Activated CD4-positive, alpha-beta T cell treated with anti-CD3 and anti-CD28 coated beads, Interleukin-2, Interleukin-6, amounts not matched to agents 100 ng/mL and 50 ng/mL, durations not matched to agents 16 hours and 8 hours (primary cell): ENCODE data around the gene RERE.

Source experiments
- DNase-seq: peaks from one replicate; pipeline ENCODE4 v3.0.0-alpha.2; 2020

The RERE gene

DNA sequence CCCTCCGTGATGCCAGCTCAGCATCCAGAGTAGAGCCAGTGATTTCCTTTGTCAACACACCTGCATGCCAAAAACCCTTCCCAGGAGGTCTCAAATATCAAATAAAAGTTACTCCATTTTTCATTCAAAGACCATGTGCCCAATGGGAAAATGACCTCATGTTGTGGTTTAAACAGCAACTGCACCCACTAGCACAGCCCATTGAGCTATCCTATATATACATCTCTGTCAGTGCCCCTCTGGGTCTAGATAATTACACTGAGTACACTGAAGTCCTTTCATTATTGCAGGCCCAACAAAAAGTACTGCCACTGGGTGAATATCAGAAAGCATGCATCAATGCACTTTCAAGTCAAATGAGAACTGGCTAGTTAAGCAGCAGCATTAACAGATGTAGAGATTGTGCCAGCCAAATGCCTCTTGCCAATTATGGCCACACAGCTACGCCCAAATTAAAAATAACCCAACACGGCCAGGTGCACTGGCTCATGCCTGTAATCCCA, 381.8 kb downstream of the RERE start:
- DNase-seq, result no peak

DNA sequence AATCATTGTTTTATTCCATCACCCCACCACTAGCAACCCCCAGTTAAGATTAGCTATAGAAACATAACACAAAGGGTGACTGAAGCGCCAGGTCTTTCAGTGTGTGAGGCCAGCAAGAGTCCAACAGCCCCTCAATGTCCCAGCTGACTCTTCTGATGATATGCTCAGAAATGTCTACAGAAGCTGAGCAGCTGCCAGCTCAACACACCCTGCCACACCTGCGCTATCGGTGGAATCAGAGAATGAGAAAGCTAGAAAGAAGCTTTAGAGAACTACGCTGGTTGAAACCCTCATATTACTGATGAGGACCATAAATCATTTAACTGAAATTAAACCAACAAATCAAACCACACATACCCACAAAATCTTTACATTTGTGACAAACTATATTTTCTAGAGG, 383.3 kb downstream of the RERE start:
- DNase-seq, result no peak

DNA sequence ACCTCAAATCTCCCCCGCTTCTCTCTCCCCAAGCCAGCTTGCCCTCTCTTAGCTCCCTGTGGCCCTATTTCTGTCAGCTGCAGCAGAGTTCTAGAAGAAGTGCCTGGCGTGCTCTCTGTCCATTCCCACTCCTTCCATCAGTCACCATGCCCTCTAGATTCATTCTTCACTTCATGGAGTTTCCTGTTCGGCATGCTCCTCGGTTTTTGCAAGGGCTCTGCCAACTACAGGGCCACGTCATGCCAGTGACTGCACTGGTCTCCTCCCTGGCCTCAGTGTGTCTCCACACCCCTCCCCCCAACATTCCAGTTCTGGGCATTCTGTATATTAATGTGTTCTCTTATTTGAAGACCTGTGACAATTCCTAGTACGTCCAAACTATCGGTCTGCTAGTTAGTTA, 385.7 kb downstream of the RERE start:
- DNase-seq, result no peak

DNA sequence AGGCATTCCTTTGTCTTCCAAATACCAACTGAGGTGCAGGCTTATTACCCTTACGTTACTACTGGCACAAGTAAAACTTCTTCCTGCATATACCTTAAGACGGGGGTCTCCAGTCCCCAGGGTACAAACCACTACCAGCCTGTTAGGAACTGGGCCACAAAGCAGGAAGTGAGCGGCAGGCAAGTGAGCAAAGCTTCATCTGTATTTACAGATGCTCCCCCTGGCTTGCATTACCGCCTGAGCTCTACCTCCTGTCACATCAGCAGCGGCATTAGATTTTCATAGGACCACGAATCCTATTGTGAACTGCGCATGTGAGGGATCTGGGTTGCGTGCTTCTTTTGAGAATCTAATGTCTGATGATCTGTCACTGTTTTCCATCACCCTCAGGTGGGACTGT, 386.4 kb downstream of the RERE start:
- no peak for DNase-seq

DNA sequence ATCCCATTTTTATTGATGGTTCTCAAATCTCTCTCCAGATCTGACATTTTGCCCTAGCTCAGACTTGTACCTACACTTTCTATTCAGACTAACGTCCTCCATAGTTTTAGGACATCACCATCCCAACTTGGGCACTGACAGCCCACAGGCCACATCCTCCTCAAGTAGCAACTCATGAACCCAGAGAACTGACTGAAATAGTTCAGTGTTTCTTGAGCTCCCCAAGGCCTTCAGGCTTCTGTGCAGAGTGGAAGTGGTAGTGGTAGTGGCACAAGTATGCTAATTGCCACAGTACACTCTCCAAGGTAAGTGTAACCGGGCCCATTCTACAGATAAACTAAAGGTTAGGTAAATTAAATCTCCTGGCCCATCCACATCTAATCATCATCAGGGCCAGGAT, 387.0 kb downstream of the RERE start:
- peak; percentile 45 for DNase-seq

DNA sequence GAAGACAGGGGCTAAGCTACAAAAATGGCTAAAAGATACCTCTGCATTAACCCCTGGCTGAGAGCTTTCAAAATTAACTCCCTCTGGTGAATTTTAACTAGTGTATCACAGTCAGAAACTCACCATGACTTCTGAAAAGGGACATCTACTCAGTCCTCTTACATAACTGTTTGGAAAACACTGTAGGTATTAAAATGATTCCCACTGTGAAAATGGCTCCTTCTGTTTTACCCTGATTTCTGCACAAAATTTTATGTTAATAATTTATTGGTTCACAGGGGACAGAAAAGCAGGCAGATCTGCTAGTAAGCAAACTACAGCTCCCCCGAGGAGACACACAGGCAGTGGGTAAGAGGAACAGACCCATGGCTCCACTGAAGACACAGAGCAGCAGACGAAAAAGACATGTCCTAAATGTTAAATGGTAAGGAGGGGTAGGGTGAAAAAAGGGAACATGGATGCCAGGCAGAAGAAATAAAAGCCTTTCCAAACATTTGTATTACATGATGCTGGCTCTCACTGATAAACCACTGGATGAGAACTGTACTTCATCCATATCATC, 387.8 kb downstream of the RERE start:
- no peak for DNase-seq

DNA sequence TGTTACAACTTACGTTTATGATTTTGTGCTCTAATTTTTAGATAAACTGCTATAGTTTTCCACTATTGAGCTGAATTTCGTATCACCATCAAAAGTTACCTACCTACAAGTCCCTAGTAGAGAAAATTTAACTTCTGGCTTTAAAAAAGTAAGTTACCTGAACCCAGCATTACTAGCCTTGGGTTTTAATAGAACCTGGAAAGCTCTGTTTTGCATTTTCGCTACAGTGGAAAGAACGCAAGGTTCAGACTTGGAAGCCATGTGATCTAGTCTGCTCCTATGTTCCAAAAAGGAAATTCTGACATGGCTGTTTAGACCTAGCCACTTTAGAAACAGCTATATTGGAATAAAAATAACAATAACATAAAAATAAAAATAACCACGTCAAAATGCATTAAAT, 389.0 kb downstream of the RERE start:
- DNase-seq, result no peak

DNA sequence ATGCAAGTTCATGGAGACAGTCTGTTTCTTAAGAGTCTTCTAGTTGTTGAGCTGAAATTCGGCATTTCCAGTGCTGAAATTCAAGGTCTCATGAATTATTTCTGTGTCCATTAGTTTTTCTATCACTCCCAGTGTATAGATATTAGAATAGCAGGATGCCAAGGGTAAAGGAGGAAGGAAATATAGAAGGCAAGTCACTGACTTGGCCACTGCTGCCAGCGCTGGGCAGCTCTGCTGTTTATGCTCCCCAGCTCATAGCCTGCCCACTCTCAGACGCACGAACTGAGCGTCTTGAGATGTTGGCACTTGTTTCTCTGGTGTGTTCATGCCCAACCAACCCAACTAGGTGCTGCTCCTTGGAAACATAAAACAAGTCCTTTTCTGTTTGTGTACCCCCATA, 389.5 kb downstream of the RERE start:
- no peak for DNase-seq

DNA sequence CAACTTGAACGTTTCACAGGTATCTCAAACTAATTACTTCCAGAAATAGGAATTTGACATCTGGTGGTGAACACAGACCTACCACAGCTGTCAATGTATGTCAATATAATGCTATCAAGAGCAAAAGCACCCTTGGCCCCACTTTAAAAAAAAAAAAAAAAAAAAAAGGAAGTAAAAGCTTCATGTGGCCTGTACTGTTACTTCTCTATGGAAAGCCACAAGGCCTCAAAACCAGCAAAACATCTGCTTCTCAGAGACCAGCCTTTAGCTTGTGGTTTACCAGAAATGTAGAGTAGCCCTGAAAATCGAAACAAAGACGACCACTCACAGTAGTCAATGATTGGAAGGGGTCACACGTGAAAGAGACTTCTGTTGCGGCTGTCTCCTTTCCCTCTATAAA, 389.9 kb downstream of the RERE start:
- peak; percentile 63 for DNase-seq

DNA sequence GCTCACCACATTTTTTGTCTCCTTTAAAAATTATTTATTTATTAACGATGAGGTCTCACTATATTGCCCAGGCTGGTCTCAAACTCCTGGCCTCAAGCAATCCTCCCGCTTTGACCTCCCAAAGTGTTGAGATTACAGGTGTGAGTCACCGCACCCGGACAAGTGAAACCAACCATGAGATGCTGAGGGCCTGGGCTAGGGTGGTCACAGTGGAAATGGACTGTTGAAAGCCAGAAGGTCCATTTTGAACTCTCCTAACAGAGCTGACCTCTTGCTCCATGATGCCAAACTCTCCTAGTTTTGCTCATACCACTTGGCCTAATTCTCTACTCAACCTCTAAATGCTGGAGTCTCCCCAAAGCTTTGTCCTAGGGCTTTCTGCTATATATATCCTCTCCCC, 390.4 kb downstream of the RERE start:
- DNase-seq, result no peak

DNA sequence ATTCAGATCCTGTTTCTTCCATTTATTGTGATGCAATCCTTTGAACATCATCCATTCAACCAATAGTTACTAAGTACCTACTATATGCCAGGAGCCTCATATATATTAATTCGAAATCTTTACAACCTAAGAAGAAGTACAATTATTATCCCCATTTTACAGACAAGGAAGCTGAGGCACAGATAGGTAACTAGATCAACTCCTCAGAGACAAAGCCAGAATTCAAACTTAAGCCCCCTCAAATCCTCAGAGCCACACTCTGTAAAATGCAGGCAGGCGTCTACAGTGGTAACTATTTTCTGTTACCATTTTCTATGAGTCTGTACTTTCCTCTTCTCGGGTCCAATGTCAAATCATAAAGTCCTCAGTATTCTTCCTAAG, 391.7 kb downstream of the RERE start:
- no peak for DNase-seq

DNA sequence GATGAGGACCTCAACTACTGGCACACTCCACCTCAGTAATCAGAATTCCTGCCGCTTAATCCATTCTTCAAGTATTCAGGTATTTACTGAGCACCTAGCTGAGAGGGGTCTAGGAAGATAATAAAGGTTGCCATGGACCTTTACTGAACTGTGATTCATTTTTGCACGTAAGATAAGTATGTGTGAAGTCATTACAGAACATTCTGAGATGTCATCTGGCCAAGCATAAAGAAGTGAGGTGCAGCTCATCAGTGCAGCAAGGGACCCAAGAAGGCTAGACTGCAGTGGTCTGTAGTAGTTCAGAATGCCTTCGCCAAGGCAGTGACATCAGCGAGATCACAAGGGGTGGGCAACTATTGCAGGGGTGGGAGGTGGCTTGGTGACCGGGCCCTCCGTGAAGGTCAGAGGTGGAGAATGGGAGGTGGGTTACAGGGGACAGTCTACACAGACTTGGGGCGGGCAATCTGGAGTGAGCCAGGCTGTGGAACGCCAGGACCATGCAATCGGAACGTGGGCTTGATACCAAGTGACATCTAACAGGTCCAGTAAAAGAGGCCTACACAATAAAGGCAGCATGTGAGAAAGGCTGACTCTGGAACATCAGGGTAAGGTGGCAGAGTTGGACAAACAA, 392.2 kb downstream of the RERE start:
- DNase-seq, result no peak

DNA sequence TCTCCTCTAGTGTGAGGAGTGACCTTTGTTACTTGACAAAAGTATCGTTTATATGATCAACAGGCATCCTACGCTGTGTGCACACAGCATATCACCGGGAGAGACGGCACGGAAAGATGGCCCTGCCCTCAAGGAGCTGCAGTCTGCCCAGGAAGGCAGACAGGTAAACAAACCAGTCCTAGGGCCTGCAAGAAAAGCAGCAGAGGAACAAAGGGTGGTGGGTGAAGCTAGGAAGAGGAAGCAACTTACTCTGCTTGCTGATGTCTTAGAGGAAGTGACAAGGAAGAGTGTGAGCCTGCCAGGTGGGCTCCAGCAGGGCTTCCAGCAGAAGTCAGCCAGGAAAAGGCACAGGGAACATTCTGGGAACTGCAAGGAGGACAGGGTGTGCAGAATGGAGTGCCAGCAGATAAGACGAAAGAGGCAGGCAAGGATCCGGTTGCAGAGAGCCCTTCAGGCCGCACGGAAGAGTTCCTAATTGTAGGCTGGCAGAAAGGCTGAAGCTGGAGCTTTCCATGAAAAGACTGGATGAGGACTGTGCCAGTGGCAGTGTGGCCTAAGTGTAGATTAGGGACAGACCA, 392.8 kb downstream of the RERE start:
- DNase-seq, result peak; percentile 64

DNA sequence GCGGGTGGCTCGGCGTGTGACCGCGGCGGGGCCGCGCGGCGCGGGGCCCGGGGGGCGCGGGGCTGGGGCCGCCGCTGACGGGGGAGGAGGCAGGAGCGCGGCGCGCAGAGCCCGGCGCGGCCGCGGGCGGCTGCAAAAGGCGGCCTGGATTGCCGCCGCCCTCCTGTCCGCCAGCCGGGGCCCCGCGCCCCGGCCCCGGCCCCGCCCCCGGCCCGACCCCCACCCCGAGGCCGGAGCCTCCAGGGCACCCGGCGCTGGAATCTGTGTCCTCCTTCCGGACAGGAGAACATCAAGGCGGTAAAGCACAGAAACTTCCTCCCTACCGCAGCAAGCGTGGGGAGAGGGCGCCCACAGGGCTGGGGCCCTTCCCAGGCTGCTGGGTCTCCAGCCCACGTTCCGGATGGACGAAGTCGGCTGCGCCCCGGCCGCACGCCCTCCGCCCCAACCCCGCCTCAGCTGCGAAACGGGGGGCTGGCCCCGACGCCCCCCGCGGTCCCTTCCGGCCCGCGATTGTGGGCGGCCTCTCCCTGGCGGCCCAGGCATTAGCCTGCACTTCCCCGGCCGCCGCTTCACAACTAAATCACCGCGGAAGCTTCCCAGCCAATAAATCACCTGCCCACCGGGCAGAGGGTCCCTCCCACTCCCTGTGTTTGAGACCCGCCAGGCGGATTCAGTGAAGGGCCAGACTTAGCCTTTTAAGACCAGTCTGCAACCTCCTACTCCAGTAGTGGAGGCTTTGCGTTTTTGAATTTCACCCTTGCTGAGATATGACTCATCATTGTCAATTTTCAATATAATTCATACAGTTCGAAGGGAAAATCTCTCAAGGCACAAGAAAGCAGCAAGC, 393.5 kb downstream of the RERE start:
- DNase-seq, result peak; percentile 74

DNA sequence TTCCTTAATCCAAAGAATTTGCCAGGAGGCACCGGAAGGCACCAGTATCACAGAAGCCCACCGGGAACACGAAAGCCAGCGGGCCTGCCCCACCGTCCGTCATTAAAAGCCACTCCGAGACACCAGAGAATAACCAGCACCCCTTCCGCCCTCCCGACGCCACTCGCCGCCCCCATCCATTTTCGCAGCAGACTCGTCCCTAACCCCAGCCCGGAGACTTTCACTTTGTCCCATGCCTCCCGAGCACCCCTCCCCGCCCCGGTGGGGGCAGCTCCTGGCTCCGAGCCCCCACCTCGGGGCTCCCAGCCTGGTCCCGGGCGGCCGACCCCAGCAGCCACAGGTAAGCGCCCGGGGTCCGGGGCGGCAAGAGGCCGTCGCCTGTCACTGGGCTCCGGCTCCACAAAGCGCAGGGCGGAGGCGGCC, 394.2 kb downstream of the RERE start:
- peak; percentile 38 for DNase-seq

DNA sequence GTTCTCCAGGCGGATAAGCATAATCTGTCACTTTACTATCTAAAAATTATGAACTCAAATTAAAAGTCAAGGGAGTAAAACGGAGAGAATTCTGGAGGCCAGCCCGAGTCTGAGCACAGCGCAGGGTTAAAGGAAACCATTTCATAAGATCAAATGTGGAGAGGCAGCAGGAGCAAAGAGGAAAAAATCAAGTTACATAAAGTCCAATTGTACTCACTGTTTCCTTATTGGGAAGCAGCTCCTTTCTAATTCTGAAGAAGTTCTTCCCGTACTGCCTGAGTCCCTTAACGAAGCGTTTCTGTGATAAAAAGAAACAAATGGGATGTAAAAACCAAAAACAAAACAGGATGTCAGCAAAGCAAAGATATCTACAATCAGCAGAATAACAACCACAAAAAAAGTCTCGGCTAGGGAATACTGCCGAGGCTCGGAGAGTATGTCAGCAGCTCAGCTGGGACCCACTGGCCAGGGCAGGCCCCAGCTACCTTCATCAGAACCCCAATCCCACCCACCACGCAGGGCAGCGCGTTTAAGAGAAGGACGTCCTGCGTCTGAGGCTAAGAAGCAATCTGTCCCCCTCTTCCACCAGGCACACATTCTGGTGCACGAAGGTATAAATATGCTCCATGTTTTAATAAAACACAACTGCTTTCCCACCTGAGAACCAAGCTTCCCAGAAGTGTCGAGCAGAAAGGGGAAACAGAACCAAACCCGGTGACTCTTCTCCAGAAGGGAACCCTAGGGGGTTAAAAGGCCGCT, 394.8 kb downstream of the RERE start:
- DNase-seq, result peak; percentile 39

DNA sequence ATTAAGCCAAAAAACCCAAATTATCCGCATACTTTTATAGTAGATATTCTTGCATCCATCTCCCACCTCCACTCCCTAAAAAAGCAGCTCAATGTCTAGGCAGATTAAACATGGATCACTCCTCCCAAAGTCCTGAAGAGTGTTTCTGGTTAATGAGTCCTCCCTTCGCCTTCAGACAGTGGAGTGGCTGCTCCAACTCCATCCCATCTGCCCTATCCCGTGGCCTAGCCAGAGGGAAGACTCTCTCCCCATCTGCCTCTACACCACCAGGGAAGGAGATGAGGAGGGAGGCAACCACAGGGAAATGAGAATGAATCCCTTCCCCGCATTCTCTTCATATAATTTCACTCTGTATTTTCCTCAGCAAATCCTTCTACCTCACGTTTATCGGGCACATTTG, 395.7 kb downstream of the RERE start:
- DNase-seq, result no peak

DNA sequence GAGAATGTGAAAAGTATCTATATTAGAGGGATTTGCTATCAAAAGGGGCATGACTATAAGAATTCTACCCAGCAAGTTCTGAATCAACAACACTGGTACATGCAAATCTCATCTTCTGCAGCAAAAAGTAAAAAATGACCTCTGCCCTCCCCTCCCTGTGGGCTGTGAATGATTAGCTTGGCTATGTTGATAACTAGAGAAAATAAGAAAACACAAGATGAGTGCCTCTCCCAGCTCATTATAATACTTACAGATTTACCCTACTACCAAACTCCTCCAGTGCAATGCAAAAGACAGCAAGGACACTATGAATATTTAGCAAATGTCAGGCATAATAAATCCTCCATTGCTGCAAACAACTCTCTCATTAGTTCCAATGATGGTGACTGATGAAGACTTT, 397.1 kb downstream of the RERE start:
- no peak for DNase-seq

DNA sequence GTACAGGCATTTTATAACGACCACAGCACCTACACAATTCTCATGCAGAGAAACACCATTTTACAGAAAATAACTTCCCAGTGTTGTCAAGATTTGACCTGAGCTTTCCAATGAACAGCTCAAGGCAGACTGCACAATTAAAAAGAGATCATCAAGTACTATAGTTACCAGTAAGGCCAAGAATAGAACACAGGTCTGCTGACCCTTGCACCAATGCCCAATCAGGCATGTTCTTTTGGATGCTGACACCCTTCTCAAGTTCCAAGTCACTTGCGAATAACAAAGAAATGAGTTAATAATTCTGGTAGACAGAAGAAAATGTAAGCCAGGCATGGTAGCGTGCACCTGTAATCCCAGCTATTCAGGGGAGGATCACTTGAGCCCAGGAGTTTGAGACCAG, 397.6 kb downstream of the RERE start:
- DNase-seq, result no peak

DNA sequence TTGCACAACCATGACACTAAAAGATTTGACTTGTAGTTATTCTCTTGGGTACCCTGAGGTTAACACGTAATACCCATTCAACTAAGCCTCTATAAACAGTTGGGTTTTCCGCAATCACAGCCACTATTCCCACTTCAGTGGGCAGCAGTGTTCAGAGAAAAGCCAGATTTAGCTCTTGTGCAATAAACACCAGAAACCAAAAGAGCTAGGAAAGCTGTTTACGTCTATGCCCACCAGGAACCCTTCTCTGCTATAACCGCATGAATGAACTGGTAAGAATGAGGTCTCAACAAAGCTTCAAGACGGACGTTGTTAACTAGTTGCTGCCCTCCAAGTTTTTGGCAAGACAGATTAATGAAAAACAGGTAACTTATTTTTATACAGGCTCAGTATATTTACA, 398.3 kb downstream of the RERE start:
- no peak for DNase-seq

DNA sequence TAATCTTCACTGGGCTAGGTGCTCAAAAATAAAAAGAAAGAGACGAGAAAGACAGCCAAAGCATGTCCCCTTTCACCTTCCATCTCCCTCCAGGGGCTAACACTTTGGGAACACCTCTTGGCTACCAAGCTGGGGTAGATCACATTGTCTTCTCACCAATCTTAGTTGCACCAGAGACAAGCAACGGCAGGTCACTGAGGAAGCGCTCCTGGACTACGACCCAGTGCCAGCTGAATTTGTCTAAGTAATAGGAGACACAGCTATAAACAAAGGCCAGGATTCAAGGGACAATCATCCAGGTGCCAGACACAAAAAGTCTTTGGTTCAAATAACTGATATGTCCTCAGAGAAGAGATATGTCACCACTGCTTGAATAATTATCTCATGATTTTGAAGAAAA, 399.1 kb downstream of the RERE start:
- no peak for DNase-seq

DNA sequence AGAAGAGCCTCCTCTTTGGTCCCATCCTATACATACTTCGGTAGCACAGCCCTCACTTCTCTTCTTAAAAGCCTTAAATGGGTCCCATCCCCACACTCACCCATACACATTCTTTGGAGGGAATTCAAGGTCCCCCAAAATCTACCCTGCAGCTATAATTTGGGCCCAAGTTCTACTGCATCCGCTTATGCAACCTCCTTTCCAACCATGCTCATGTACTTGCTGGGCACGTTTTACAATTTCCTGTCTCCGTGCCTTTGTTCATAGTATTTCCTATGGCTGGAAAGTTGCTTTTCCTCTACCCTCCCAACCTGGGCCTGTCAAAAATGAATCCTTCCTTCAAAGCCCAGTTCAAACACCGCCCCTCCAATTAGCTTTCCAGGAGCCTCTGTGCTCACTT, 399.8 kb downstream of the RERE start:
- no peak for DNase-seq

DNA sequence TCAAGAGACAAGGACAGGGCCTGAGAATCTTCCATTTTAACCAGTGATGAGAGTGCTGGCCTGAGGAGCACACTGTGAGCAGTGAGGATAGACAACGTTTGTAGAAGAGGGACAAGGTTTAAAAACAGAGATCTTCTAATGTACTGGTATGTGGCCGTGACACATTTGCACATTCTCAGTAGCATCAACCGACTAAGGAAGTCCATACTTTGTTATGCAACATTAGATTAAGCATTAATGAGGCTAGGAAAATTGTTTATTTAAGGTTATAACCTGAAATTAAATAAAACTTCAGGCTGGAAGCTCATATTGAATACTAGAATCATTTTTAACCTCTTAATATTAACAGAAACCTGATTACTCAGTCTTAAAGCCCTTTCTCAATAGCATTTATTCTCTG, 400.6 kb downstream of the RERE start:
- no peak for DNase-seq
